ENCODE data around the gene CPNE9.

CPNE9 gene

GRCh38 chr3:9686703-9687102, 16.9 kb upstream of the CPNE9 start:
- DNase-seq (ENCODE audit: low spot score) = no peak

- no peak for DNase-seq (ENCODE audit: low spot score)
Measured at GRCh38 chr3:9687514-9687913, 16.1 kb upstream of the CPNE9 start.

GRCh38 chr3:9688961-9689360, 14.7 kb upstream of the CPNE9 start:
- no peak for DNase-seq (ENCODE audit: low spot score)

GRCh38 chr3:9689757-9690156, 13.9 kb upstream of the CPNE9 start:
- no peak for DNase-seq (ENCODE audit: low spot score)

- no peak for DNase-seq (ENCODE audit: low spot score)
Measured at GRCh38 chr3:9690451-9691450, 12.9 kb upstream of the CPNE9 start.

GRCh38 chr3:9691636-9692035, 12.0 kb upstream of the CPNE9 start:
- DNase-seq (ENCODE audit: low spot score) = no peak

GRCh38 chr3:9692416-9692815, 11.2 kb upstream of the CPNE9 start:
- no peak for DNase-seq (ENCODE audit: low spot score)

- DNase-seq (ENCODE audit: low spot score) = no peak
Measured at GRCh38 chr3:9695345-9695744, 8.3 kb upstream of the CPNE9 start.

GRCh38 chr3:9695746-9696145, 7.9 kb upstream of the CPNE9 start:
- DNase-seq (ENCODE audit: low spot score) = no peak

- DNase-seq (ENCODE audit: low spot score) = no peak
Measured at GRCh38 chr3:9696480-9697220, 7.0 kb upstream of the CPNE9 start.

- no peak for DNase-seq (ENCODE audit: low spot score)
Measured at GRCh38 chr3:9697892-9698291, 5.7 kb upstream of the CPNE9 start.

GRCh38 chr3:9698293-9698692, 5.3 kb upstream of the CPNE9 start:
- DNase-seq (ENCODE audit: low spot score) = no peak

GRCh38 chr3:9700536-9700935, 3.1 kb upstream of the CPNE9 start:
- no peak for DNase-seq (ENCODE audit: low spot score)

GRCh38 chr3:9701006-9701405, 2.6 kb upstream of the CPNE9 start:
- no peak for DNase-seq (ENCODE audit: low spot score)

- DNase-seq (ENCODE audit: low spot score) = no peak
Measured at GRCh38 chr3:9701711-9702110, 1.9 kb upstream of the CPNE9 start.

- no peak for DNase-seq (ENCODE audit: low spot score)
Measured at GRCh38 chr3:9703240-9703639, 393 bp upstream of the CPNE9 start.

- DNase-seq (ENCODE audit: low spot score) = peak; percentile 23
Measured at GRCh38 chr3:9704347-9705322, 1.0 kb downstream of the CPNE9 start.

- no peak for DNase-seq (ENCODE audit: low spot score)
Measured at GRCh38 chr3:9710174-9710739, 6.6 kb downstream of the CPNE9 start.

GRCh38 chr3:9712415-9712814, 8.8 kb downstream of the CPNE9 start:
- DNase-seq (ENCODE audit: low spot score) = no peak

- no peak for DNase-seq (ENCODE audit: low spot score)
Measured at GRCh38 chr3:9713142-9713541, 9.5 kb downstream of the CPNE9 start.

- peak; percentile 46 for DNase-seq (ENCODE audit: low spot score)
Measured at GRCh38 chr3:9715136-9715535, 11.5 kb downstream of the CPNE9 start.
